HG02588 (cell line): ENCODE data around the gene MUC5AC.
"Not testable (repeated sequence)": the region's sequence is repeated elsewhere in the genome, so short reads cannot be mapped to it uniquely, and the experiment has no call there.

Experiments
- ATAC-seq: cut with Tn5 transposase; IDR thresholded peaks from one replicate; pipeline ENCODE4 v1.9.1; 2021; ENCODE audit warnings: mild to moderate bottlenecking, moderate library complexity; ENCODE audit not compliant: unreplicated experiment

The MUC5AC gene

GRCh38 chr11:1157645-1158591 is at the start of gene MUC5AC:
Gene MUC5AC, plus strand, starts transcription at chr11:1157953. Its CDS starts 47 bp downstream, at chr11:1158000.
- ATAC-seq: no peak

- ATAC-seq: no peak
These were observed 49.4 kb upstream of the MUC5AC start for GRCh38 chr11:1108246-1108900.

GRCh38 chr11:1109101-1109917 is 48.4 kb upstream of the MUC5AC start:
- no peak for ATAC-seq

GRCh38 chr11:1109918-1110705 is 47.6 kb upstream of the MUC5AC start:
- ATAC-seq: no peak

GRCh38 chr11:1111545-1112212 is 46.1 kb upstream of the MUC5AC start:
- ATAC-seq: no peak

GRCh38 chr11:1112351-1113191 is 45.2 kb upstream of the MUC5AC start:
- no peak for ATAC-seq

- ATAC-seq: no peak
These were observed 44.1 kb upstream of the MUC5AC start for GRCh38 chr11:1113405-1114201.

GRCh38 chr11:1115292-1115691 is 42.5 kb upstream of the MUC5AC start:
- not testable (repeated sequence) for ATAC-seq

GRCh38 chr11:1116104-1116503 is 41.6 kb upstream of the MUC5AC start:
- ATAC-seq: no peak

- no peak for ATAC-seq
These were observed 40.9 kb upstream of the MUC5AC start for GRCh38 chr11:1116666-1117390.

- ATAC-seq: no peak
These were observed 39.8 kb upstream of the MUC5AC start for GRCh38 chr11:1117992-1118391.

- no peak for ATAC-seq
These were observed 38.8 kb upstream of the MUC5AC start for GRCh38 chr11:1118755-1119603.

GRCh38 chr11:1119604-1120146 is 38.1 kb upstream of the MUC5AC start:
- no peak for ATAC-seq

GRCh38 chr11:1120532-1121330 is 37.0 kb upstream of the MUC5AC start:
- no peak for ATAC-seq

- no peak for ATAC-seq
These were observed 36.4 kb upstream of the MUC5AC start for GRCh38 chr11:1121331-1121812.
